Measurements from ENCODE around the gene OXNAD1.

Gene OXNAD1

DNA sequence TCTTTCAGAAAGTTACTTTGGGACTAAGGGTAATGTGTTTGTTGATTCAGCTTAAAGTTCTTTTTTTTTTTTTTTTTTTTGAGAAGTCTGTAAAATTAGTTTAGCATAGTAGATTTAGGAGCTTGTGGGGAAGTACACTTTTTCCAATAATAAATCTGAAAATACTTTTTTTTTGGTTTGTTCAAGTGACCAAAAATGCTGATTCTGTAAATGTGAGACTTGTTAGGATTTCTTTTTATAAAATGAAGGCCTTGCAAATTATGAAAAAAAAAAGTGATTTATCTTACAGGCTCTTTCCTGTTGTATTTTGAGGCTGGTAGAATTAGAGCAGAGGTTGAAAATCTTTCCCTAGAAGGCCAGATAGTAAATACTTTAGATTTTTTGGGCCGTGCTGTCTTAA is 7.6 kb downstream of the OXNAD1 start:
- Histone ChIP-seq H3K4me1 (no peaks in the 10 kb centered on the region), H3K9ac (no peak overlapping the region), H3K79me2 (no peaks in the 10 kb centered on the region), H3K27ac (no peak overlapping the region), H3K36me3 (ENCODE audit: control insufficient read depth, insufficient read depth, low read length) (no peaks in the 10 kb centered on the region), H3K4me3 (ENCODE audit: low read depth, low read length) (no peak overlapping the region), H2AFZ (no peak overlapping the region), H3K27me3 (ENCODE audit: control insufficient read depth, insufficient read depth, low read length) (no peaks in the 10 kb centered on the region), H3K9me3 (ENCODE audit: control insufficient read depth, low read length) (no peaks in the 10 kb centered on the region), H3K4me2 (ENCODE audit: low read length) (no peak overlapping the region)
- no peak for TF ChIP-seq CTCF (IDR thresholded peaks at IDR 0.05)

GRCh38 chr3:16273867-16274266 is 8.9 kb downstream of the OXNAD1 start:
- Histone ChIP-seq H3K4me2 (ENCODE audit: low read length) (no peak overlapping the region), H2AFZ (no peak overlapping the region), H3K27ac (no peak overlapping the region), H3K4me3 (ENCODE audit: low read depth, low read length) (no peak overlapping the region), H3K9ac (no peak overlapping the region), H3K27me3 (ENCODE audit: control insufficient read depth, insufficient read depth, low read length) (no peaks in the 10 kb centered on the region), H3K9me3 (ENCODE audit: control insufficient read depth, low read length) (no peaks in the 10 kb centered on the region), H3K79me2 (no peaks in the 10 kb centered on the region), H3K4me1 (no peaks in the 10 kb centered on the region), H3K36me3 (ENCODE audit: control insufficient read depth, insufficient read depth, low read length) (no peaks in the 10 kb centered on the region)
- no peak for TF ChIP-seq CTCF (IDR thresholded peaks at IDR 0.05)

- H3K9me3 ChIP-seq (ENCODE audit: control insufficient read depth, low read length) = no peaks in the 10 kb centered on the region
- H3K36me3 ChIP-seq (ENCODE audit: control insufficient read depth, insufficient read depth, low read length) = no peaks in the 10 kb centered on the region
- no peak overlapping the region for H2AFZ ChIP-seq
- H3K27me3 ChIP-seq (ENCODE audit: control insufficient read depth, insufficient read depth, low read length) = no peaks in the 10 kb centered on the region
- H3K27ac ChIP-seq = no peak overlapping the region
- H3K4me1 ChIP-seq = no peaks in the 10 kb centered on the region
- no peaks in the 10 kb centered on the region for H3K79me2 ChIP-seq
- no peak for TF ChIP-seq CTCF (IDR thresholded peaks at IDR 0.05)
- no peak overlapping the region for H3K4me3 ChIP-seq (ENCODE audit: low read depth, low read length)
- H3K9ac ChIP-seq = no peak overlapping the region
- no peak overlapping the region for H3K4me2 ChIP-seq (ENCODE audit: low read length)
These were observed 12.5 kb downstream of the OXNAD1 start for GRCh38 chr3:16277471-16277870.

- Histone ChIP-seq H3K9ac (no peak overlapping the region), H3K4me1 (no peaks in the 10 kb centered on the region), H2AFZ (no peak overlapping the region), H3K27me3 (ENCODE audit: control insufficient read depth, insufficient read depth, low read length) (no peaks in the 10 kb centered on the region), H3K27ac (no peak overlapping the region), H3K9me3 (ENCODE audit: control insufficient read depth, low read length) (no peaks in the 10 kb centered on the region), H3K36me3 (ENCODE audit: control insufficient read depth, insufficient read depth, low read length) (no peaks in the 10 kb centered on the region), H3K79me2 (no peaks in the 10 kb centered on the region), H3K4me2 (ENCODE audit: low read length) (no peak overlapping the region), H3K4me3 (ENCODE audit: low read depth, low read length) (no peak overlapping the region)
- no peak for TF ChIP-seq CTCF (IDR thresholded peaks at IDR 0.05)
These were observed 14.2 kb downstream of the OXNAD1 start for GRCh38 chr3:16279010-16279801.

DNA sequence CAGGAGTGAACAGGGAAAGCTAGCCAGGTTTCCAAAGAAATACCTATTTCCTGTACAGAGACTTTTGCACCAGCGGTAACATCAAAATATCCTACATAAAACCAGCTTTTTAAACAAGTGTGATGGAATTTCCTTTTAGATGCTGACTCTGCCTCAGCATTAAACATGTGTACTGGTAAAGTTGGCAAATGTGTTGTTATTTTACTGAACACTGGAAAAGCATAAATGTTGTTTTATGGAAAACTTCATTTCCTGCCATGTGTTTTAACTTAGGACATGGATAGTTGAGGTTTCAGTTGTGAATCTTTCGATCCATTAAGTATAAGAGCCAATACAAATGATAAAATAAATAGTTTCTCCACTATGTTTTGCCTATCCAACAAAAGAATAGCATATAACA is 15.7 kb downstream of the OXNAD1 start:
- no peaks in the 10 kb centered on the region for H3K79me2 ChIP-seq
- no peaks in the 10 kb centered on the region for H3K9me3 ChIP-seq (ENCODE audit: control insufficient read depth, low read length)
- no peaks in the 10 kb centered on the region for H3K36me3 ChIP-seq (ENCODE audit: control insufficient read depth, insufficient read depth, low read length)
- no peak overlapping the region for H3K27ac ChIP-seq
- TF ChIP-seq CTCF (IDR thresholded peaks at IDR 0.05) = no peak
- no peak overlapping the region for H3K4me3 ChIP-seq (ENCODE audit: low read depth, low read length)
- no peak overlapping the region for H3K9ac ChIP-seq
- no peaks in the 10 kb centered on the region for H3K27me3 ChIP-seq (ENCODE audit: control insufficient read depth, insufficient read depth, low read length)
- no peak overlapping the region for H2AFZ ChIP-seq
- H3K4me1 ChIP-seq = no peaks in the 10 kb centered on the region
- H3K4me2 ChIP-seq (ENCODE audit: low read length) = no peak overlapping the region
